Testis (tissue), 3 donors: ENCODE data around the gene ADAMTS18. TPM values are rescaled to one million over a fixed set of nuclear protein-coding genes. Genes with fewer than 3 reads are reported as not detected.
A peak's percentile ranks its signal among the peaks of the same experiment; 100 is the strongest.
"Not testable (repeated sequence)": the region's sequence is repeated elsewhere in the genome, so short reads cannot be mapped to it uniquely, and the experiment has no call there.

Experiments used
- DNase-seq: peaks from one replicate; pipeline ENCODE4 v3.0.0-alpha.2; 2019
- H3K27ac ChIP-seq, 2 donors: fragments of 200-600 bp; sonication (generic); one replicate each; pipeline ENCODE4 v1.5.1; 2019
- H3K27me3 ChIP-seq: fragments of 200-600 bp; sonication (generic); one replicate; pipeline ENCODE4 v1.5.1; 2019
- H3K36me3 ChIP-seq: fragments of 200-600 bp; sonication (generic); one replicate; pipeline ENCODE4 v1.5.1; 2017; ENCODE audit warnings: low read depth; ENCODE audit errors: missing control alignments
- H3K4me1 ChIP-seq: fragments of 200-600 bp; sonication (generic); one replicate; pipeline ENCODE4 v1.5.1; 2019
- H3K4me3 ChIP-seq, 2 donors: fragments of 200-600 bp; sonication (generic); one replicate each; pipeline ENCODE4 v1.5.1; 2017 to 2019
- H3K9me3 ChIP-seq: fragments of 200-600 bp; sonication (generic); one replicate; pipeline ENCODE4 v1.5.1; 2017
- POLR2A ChIP-seq: fragments of 450-650 bp; IDR thresholded peaks from one replicate; pipeline ENCODE4 v1.6.1; 2017; ENCODE audit warnings: antibody characterized with exemption, mild to moderate bottlenecking, moderate library complexity
- WGBS, 2 donors: methylation state at CpG; one replicate each; pipeline ENCODE4 v1.1.5; 2018; 5-methylcytosine and 5-hydroxymethylcytosine counted together
- intact Hi-C: fragments of 100-400 bp; cut with DNase I; formaldehyde crosslinking; loops from one replicate; pipeline ENCODE4 v1.15.1; 2023; ENCODE audit warnings: low total_unique reads
- polyA plus RNA-seq: library from polyadenylated mRNA; stranded (reverse); fragments of 350-450 nt; fragmentation: Illumina TruSeq; extraction: RNeasy Lipid Tissue Mini Kit (QIAGEN cat#74804); gene quantifications from one replicate; pipeline ENCODE4 v1.2.3, GENCODE V29; 2014; ENCODE audit warnings: low read depth, low replicate concordance; ENCODE audit not compliant: insufficient read depth
- total RNA-seq, 2 donors: library from RNA; depleted of rRNA; stranded (reverse); fragments of >200 nt; gene quantifications; one replicate each; pipeline ENCODE4 v1.2.3, GENCODE V29; 2016
- TF ChIP-seq, protein P1 (sequence below), 3 experiments: fragments of 450-650 bp in 2 of 3; fragments of 200-600 bp in 1 of 3; sonication (generic) in 1 of 3; IDR thresholded peaks; one replicate each; pipeline ENCODE4 v1.5.1; 2016 to 2019; ENCODE audit warnings: antibody characterized with exemption in 3 of 3, mild to moderate bottlenecking in 2 of 3, moderate library complexity in 1 of 3

Gene ADAMTS18
- total and polyA plus RNA-seq, 3 donors from 2014 or later = 0.65 to 3.4 (median 1.1) TPM

DNA sequence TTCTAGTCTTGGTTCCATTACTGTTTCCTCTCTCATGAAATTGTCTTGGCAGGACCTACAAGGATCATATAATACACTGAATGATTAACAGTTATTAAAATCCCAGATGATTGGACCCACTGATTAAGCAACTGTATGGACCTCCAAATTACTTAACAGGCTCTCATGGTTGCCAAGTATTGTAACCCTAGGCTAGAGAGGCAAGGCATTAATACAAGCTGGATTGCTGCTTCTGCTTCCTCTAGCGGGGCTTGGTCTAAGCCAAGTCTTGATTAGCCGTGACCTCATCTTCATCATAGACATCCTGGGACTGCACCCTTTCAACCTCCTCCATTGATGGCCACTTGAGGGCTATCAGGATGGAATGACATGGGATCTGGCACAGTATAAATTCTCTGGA, 188.7 kb downstream of the ADAMTS18 start:
- no peaks in the 10 kb centered on the region for H3K27me3 ChIP-seq
- no peak for TF ChIP-seq POLR2A
- TF ChIP-seq, protein P1, sequence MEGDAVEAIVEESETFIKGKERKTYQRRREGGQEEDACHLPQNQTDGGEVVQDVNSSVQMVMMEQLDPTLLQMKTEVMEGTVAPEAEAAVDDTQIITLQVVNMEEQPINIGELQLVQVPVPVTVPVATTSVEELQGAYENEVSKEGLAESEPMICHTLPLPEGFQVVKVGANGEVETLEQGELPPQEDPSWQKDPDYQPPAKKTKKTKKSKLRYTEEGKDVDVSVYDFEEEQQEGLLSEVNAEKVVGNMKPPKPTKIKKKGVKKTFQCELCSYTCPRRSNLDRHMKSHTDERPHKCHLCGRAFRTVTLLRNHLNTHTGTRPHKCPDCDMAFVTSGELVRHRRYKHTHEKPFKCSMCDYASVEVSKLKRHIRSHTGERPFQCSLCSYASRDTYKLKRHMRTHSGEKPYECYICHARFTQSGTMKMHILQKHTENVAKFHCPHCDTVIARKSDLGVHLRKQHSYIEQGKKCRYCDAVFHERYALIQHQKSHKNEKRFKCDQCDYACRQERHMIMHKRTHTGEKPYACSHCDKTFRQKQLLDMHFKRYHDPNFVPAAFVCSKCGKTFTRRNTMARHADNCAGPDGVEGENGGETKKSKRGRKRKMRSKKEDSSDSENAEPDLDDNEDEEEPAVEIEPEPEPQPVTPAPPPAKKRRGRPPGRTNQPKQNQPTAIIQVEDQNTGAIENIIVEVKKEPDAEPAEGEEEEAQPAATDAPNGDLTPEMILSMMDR (IDR thresholded peaks at IDR 0.05) = no peak
- no peaks in the 10 kb centered on the region for H3K36me3 ChIP-seq
- intact Hi-C loops = no loop called here
- no peaks in the 10 kb centered on the region for H3K9me3 ChIP-seq
- 82 to 95% methylated on average over 2 of the region's 2 CpGs for WGBS, 2 donors
- no peak for DNase-seq
- H3K4me1 ChIP-seq = no peaks in the 10 kb centered on the region
- H3K27ac ChIP-seq = no peak overlapping the region
- no peak overlapping the region for H3K4me3 ChIP-seq

DNA sequence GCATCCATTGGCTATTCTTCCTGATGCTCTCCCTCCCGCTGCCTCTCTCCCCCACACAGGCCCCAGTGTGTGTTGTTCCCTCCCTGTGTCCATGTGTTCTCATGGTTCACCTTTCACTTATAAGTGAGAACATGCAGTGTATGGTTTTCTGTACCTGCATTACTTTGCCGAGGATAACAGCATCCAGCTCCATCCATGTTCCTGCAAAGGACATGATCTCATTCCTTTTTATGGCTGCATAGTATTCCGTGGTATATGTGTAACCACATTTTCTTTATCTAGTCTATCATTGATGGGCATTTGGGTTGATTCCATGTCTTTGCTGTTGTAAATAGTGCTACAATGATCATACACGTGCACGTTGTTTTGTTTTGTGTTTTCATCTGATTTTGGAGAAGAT, 192.4 kb downstream of the ADAMTS18 start:
- WGBS, 2 donors = 90 to 92% methylated on average over 5 of the region's 5 CpGs

DNA sequence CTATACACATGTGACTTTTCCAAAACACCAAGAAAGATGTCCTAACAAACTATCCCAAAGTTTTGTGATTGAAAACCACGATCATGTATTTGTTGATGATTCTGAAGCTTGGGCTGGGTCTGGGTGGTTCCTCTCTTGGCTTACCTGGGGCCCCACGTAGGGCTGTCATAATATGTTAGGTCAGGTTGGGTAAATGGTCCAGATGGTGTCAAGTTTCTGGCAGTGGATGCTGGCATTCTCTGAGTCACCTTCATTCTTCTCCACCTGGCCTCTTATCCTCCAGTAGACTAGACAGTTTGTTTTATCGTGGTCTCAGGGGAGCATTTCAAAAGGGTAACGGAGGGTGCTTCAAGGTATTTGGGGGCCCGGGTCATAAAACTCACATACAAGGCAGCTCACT, 196.2 kb downstream of the ADAMTS18 start:
- Histone ChIP-seq H3K9me3 (no peaks in the 10 kb centered on the region), H3K4me1 (no peaks in the 10 kb centered on the region), H3K4me3 (no peak overlapping the region), H3K36me3 (no peaks in the 10 kb centered on the region), H3K27me3 (no peaks in the 10 kb centered on the region), H3K27ac (no peak overlapping the region)
- intact Hi-C loops = no loop called here
- WGBS, 2 donors = 87% methylated on average over 5 of the region's 5 CpGs
- DNase-seq = no peak
- no peak for TF ChIP-seq POLR2A
- TF ChIP-seq, protein P1 (IDR thresholded peaks at IDR 0.05) = no peak

More for the DNA sequence above, 192.4 kb downstream of the ADAMTS18 start:
- H3K4me1 ChIP-seq, H3K27ac ChIP-seq, H3K36me3 ChIP-seq, H3K9me3 ChIP-seq, DNase-seq, H3K4me3 ChIP-seq, H3K27me3 ChIP-seq: not testable (repeated sequence)
- intact Hi-C loops = loop anchor here (5.0 kb wide), 1 partner anchor 335 kb away; no protein-coding TSS in a partner anchor

DNA sequence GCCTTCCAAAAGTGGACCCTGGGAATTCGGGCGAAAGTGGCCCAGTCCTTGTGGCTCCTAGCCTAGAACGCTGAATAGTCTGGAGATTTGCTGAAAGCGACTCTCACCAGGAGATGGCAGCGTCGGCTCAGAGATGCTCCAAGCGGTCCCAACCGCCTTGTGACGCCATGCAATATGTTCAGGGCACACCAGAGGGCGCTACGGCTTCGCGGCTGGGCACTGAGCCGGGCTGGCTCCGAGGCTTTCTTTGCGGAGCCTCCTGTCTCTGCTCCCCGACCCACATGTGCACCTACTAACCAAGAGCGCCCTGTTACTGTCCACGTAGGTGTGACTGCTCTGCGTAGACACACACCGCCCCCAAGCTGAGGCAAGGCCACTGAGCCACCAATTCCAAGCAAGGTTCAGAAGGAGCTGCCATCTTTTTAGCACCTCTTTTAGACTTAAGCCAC, 198.7 kb downstream of the ADAMTS18 start:
- Histone ChIP-seq H3K36me3 (no peaks in the 10 kb centered on the region), H3K27ac (no peak overlapping the region), H3K27me3 (no peaks in the 10 kb centered on the region), H3K4me3 (peak overlapping the region; percentile 20 to 31), H3K9me3 (no peaks in the 10 kb centered on the region), H3K4me1 (no peaks in the 10 kb centered on the region)
- peak; percentile 92 for DNase-seq
- TF ChIP-seq POLR2A = no peak
- TF ChIP-seq, protein P1 (IDR thresholded peaks at IDR 0.05) = peak; percentile 91 to 95 (median 94)
- WGBS, 2 donors = 1 to 2% methylated on average over 7 to 20 of the region's 21 CpGs
- intact Hi-C loops = no loop called here

DNA sequence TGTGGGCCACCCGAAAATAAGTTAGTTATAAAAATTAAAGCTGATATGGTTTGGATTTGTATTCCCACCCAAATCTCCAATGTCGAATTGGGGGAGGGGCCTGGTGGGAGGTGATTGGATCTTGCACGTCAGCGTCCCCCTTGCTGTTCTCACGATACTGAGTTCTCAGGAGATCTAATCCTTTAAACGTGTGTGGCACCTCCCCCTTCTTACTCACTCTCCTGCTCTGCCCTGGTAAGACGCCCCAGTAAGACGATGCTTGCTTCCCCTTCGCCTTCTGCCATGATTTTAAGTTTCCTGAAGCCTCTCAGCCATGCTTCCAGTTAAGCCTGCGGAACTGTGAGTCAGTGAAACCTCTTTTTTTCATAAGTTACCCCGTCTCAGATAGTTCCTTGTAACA, 200.2 kb downstream of the ADAMTS18 start:
- H3K27ac ChIP-seq = no peak overlapping the region
- WGBS, 2 donors = 34% methylated on average over 11 of the region's 11 CpGs
- H3K36me3 ChIP-seq = no peaks in the 10 kb centered on the region
- TF ChIP-seq, protein P1 (IDR thresholded peaks at IDR 0.05) = no peak
- TF ChIP-seq POLR2A = no peak
- no peaks in the 10 kb centered on the region for H3K27me3 ChIP-seq
- DNase-seq = no peak
- H3K4me3 ChIP-seq = no peak overlapping the region
- intact Hi-C loops = no loop called here
- no peaks in the 10 kb centered on the region for H3K4me1 ChIP-seq
- no peaks in the 10 kb centered on the region for H3K9me3 ChIP-seq
